NB4 (cell line): ENCODE data around the gene LCP1.

Experiments used
- CTCF ChIP-seq: IDR thresholded peaks from one replicate; pipeline ENCODE4 v1.5.1; 2012; ENCODE audit warnings: low read depth, low read length
- MAX ChIP-seq: IDR thresholded peaks from 2 replicates; pipeline ENCODE4 v1.6.1; 2011; ENCODE audit warnings: low read depth, low read length
- POLR2A ChIP-seq: IDR thresholded peaks from 2 replicates; pipeline ENCODE4 v1.6.1; 2011; ENCODE audit warnings: mild to moderate bottlenecking; ENCODE audit not compliant: insufficient read length; ENCODE audit errors: extremely low read depth

GRCh38 chr13:46109451-46109850 is 72.5 kb downstream of the LCP1 start:
- TF ChIP-seq CTCF: no peak
- no peak for TF ChIP-seq POLR2A
- TF ChIP-seq MAX: no peak
